ENCODE data around the gene AP1G2.
A peak's percentile ranks its signal among the peaks of the same experiment; 100 is the strongest.

The AP1G2 gene

DNA sequence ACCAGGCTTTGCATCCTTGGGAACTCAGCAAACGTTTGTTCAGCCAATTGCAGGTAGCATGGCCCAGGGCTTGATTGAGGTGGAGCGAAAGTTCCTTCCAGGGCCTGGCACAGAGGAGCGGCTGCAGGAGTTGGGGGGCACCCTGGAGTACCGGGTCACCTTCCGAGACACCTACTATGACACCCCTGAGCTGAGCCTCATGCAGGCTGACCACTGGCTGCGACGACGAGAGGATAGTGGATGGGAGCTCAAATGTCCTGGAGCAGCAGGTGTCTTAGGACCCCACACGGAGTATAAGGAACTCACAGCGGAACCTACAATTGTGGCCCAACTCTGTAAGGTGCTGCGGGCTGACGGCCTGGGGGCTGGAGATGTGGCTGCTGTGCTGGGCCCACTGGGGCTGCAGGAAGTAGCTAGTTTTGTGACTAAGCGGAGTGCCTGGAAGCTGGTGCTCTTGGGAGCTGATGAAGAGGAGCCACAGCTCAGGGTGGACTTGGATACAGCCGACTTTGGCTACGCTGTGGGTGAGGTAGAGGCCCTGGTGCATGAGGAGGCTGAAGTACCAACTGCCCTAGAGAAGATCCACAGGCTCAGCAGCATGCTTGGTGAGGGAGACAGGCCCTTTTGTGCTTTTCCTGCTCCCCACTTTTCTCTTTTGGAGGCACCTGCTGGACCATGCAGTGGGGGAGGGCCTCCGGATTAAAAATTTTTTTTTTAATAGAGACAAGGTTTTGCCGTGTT is 10.7 kb downstream of the AP1G2 start:
- DNase-seq = no peak

DNA sequence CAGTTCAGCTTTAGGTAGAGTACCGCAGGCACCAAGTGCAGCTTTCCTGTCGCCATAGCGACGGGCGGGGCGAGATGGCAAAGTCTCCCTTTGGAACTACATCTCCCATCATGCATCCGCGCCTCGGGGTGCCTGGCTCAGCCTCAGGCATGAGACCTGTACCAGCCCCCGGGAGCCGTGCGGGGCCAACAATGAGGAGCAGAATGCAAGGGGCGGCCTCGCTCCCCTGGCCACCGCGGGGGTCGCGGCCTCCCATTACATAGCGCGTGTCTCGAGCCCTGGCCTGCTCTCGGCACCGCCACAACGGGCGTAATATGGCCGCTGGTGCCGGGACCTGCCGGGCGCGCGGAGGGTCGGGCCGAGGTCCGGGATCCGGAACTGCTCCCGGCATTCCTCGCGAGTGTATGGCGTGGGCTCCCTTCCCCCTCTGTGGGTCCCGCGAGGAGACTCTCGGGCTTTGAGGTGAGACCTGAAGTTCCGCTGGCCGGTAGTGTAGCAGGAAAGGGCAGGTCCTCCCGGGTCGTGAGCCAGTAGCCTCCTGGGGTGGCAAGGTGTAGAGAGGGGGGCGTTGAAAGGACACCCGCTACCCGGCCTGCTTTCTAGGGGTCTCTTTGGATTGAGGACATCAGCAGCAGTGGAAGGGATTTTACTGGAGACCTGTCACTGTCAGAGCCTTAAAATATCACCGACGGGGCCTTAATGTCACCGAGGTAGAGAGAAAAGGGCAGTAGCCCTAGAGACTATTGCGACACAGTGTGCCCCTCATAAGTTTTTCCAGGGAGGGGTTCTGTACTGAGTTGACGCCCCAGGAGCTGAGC is 11.5 kb downstream of the AP1G2 start, which contains the start of gene THTPA:
TSS of gene THTPA (plus strand) at position 390 of the 818 bp plus-strand sequence. CDS start 487 bp downstream, outside the sequence.
- DNase-seq = peak; percentile 97

DNA sequence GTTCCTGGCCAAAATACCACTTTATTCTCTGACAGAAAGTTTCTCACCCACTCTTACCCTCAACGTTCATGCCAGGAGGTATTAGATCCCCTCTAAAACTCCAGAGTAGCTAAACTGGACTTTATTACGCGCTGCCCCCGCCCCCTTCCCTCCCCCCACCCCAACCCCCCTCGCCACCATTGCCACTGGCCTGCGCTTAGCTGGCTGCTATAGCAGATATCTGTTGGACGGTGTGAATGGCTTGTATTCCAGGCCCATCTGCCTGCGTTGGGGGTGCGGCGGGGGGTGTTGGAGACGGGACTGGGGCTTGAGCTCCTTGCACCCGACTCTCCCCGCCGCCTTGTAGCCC is 12.1 kb downstream of the AP1G2 start:
- DNase-seq = no peak

DNA sequence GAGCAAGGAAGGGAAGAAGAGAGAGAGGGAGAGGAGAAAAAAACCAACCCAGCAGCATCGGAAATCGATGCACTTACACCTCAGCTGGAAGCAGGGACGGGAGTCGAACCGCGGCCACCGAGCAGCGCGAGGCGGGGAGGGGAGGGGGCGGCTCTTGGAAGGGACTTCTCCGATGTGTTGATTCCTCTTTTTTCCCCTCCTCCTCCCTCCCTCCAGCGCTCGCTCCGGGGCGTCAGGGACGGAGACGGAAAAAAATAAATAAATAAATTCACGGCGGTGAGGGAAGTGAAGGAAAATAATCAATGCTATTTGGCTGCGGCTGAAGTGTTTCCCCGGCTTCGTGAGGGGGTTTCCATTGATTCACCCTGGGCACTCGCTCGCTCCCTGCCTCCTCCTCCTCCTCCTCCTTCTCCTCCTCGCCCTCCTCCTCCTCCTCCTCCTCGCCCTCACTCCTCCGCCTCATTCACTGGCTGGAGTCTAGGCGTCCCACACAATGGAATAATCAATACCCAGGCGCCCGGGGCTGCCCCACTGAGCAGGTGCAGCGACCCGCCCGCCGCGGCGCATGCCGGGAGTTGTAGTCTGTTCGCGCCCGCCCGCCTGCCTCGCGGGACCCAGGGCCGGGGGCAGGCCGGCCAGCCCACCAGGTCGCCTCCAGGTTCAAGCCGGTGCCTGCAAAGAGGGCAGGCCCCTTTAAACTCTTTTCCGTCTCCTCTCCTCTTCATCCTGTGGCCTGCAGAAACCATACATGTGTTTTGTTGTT is 16.1 kb downstream of the AP1G2 start, which contains the start of gene ZFHX2:
TSS of gene ZFHX2 (minus strand) at position 500 of the 763 bp plus-strand sequence. CDS start 16,440 bp downstream, outside the sequence.
- peak; percentile 94 for DNase-seq

GRCh38 chr14:23550812-23551265 is 16.8 kb downstream of the AP1G2 start:
- no peak for DNase-seq

GRCh38 chr14:23550131-23550811 is 17.3 kb downstream of the AP1G2 start:
- peak; percentile 58 for DNase-seq

DNA sequence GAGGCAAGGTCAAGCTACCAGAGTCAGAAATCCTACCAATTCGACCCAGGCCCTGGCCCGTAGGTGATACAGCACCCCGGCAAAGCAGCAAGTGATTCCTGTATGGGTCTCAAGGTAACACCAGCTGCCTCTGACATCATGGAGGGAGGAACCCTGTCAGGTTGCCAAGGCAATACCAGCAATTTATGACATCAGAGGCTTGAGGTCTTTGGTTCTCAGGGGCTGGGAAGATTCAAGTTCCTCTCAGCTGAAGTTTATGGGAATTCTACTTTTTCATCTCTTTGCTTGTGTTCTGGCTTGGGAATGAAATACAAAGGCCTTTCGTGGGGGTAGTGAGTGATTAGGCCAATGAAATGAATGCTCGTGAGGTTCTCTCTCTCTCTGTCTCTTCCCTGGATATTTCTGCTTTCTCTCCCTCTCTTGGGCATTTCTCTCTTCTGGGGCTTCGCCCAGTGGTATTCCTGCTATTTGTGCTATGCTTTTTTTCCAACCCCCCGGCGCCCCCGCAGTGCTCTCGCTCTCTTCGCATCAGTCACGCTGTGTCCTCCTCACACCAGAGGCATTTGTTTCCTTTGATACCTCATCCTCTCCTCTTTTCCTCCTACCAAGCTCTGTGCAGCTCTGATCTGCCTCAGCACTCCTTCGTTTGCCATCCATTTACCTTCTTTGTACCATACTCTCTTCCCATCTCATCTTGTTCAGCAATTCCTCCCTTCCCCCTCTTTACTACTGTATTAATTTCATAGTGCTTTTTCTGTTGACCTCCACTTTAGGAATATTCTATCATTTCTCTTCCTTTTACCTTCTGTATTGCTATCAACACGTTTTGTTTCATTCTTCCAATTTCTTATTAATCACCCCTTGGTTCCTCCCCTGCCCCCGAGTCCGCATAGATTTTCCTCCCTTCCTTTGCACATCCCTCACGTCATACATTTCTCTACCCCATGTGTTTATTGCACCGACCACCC is 19.0 kb downstream of the AP1G2 start:
- DNase-seq = no peak

DNA sequence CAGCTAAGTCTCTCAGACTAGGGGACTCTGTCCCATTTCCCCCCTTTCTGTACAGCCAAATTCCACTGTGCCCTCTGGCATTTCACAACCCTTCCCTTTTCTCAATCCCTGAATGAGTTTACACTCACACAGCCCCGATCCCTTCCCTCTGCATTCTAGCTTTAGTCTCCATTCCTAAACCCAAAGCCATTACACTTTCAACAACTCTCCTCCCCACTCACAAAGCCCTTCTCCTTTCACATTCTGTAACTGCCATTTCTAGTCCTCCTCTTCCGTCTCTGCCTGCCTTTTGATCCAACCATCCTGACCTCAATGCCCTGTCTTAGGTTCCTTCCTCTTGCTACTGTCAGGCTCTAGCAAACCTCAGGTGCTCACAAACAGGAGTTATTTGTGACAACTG is 19.7 kb downstream of the AP1G2 start:
- no peak for DNase-seq

- no peak for DNase-seq
These were observed 21.0 kb downstream of the AP1G2 start for GRCh38 chr14:23546450-23547035.

GRCh38 chr14:23545740-23546365 is 21.7 kb downstream of the AP1G2 start:
- no peak for DNase-seq

DNA sequence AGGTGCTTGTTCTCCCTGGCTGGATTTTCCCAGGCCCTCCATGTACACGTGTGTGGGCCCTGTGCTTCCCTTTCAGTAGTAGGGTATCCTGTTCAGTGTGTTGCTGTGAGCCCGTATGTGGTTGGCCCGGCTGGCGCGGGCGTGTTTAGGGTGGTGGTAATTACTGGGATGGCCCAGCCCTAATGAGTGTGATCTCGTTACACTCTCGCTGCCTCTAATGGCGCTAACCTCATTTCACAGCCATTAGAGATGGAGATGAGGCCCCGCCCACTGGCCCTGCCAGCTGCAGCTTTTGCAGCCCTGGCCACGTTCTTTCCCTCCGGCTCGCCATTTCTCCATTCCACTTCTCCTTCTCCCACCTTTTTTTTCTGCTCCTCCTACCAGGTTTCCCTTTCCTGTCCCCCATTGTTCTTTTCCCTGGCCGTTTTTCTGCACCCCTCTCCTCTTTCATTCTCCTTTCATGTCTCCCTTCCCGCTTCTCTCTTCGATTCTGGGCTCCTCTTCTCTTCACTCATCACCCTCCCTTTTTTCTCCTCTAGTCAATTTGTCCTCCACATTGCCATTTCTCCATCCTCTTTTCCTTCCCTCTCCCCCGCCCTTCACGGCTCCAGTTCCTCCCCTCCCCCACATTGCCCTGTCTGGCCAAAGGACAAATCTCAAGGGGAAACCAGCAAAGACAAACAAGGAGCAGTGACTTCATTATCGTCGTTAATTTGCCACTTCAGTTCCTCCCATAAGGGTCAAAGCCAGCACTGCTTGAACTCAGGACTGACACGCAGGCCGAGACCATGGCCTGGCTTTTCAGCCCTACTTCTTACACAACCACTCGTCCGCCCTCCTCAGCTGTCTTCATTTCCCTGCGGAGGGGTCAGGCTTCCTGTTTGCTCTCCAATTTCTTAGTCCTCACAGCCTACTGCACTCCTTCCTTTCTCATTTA is 22.8 kb downstream of the AP1G2 start:
- peak; percentile 82 for DNase-seq

DNA sequence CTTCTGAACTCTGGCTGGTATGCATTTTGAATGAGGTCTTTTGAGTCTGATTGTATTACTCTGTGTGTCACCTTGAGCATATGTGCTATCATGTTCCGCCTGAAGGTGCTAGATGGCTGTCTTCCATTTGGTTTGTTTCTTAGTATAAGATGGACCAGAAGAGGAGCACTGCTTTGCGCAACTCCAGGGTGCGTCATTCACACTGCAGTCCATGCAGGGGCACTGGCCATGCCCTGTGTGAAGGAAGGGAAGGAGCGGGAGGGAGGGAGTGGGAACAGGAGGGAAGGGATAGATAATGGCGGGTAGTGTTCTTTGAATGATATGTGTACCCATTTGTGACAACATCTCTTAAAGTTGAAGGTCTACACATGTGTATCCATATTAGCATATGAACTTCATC is 24.2 kb downstream of the AP1G2 start:
- DNase-seq = no peak

- no peak for DNase-seq
These were observed 25.3 kb downstream of the AP1G2 start for GRCh38 chr14:23542261-23542660.

DNA sequence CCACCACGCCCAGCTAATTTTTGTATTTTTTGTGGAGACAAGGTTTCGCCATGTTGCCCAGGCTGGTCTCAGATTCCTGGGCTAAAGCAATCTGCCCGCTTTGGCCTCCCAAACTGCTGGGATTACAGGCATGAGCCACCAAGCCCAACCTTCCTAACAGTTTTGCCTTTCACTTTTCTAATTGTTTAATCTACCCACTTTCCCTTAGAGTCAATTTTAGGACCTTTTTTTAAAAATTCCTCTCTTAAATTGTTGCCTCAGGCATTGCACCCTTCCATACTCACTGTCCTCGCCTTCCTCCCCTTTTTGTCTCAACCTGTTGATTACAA is 27.5 kb downstream of the AP1G2 start:
- no peak for DNase-seq

DNA sequence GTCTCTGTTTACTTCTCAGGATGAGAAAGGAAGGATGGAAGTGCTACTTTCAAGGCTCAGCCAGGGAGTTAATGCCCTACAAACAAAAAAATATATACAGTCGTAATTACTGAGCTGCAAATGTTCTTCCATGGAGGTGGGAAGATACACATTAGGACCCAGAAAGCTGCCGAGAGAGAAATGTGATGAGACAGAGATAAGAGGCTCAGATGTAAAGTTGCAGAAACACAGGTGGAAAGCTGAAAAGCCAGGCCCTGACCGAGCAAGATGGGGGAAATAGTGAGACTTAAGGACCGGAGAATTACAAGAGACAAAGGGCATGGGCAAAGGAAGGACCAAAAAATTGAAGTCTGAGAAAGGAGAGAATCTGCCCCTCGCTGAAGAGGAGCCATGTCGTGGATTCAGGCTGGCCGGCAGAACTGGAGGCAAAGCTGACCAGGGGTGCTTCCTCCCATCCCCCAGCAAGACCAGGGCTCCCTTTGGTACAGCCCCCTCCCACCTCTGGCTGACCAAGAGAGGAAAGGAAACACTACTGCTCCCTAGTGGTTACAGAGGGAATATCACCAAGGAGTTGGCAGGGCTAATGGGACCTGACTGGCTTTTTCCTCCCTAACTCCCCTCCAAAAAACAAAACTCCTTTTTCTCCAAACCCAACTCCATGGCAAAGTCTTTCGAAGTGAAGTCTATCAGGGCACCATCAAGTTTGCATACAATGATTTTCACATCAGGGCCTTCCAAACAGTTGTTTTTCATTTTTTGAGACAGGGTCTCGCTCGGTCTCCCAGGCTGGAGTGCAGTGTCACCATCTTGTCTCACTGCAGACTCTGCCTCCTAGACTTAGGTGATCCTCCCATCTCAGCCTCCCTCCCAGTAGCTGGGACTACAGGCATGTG is 28.1 kb downstream of the AP1G2 start:
- DNase-seq = peak; percentile 72

GRCh38 chr14:23538785-23539184 is 28.8 kb downstream of the AP1G2 start:
- peak; percentile 37 for DNase-seq

DNA sequence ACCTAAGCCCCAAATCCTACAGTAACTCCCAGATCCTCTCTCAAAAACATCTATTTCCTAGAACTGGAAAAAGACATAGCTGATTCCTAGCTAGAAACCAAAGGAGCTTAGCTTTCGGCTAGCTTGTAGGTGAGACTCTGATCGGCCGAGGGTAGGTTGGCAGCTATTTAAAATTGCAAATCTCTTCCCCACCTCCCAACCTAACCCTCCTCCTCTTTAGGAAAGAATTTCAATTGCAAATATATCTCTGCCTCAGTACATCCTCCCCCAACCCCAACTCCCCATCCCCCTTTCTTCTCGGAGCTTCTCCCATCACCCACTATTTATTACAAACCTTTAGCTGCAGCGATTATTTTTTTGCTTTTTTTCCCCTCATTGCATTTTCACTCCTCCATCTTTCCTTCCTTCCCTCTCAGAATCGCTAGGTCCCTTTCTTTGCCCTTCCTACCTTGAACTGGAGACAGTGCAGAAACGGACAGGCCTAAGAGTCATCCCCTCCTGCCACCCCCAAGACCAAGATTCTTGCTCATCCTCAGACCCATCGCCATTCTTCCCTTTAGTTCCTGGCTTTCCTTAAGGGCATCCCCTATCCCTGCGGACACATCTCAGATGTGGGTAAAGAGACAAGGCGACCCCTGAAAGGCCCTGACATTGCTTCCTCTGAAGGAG is 29.4 kb downstream of the AP1G2 start:
- no peak for DNase-seq

Data from retina (tissue), 1 donor.